H1 (cell line): ENCODE results near the gene ATP5F1A. TPM values are rescaled to one million over a fixed set of nuclear protein-coding genes. Genes with fewer than 3 reads are reported as not detected.

Experiments
- CTCF ChIA-PET: fragments of 300-600 bp; sonication (Branson Sonifier 250); formaldehyde crosslinking; loops from one replicate; lab custom pipeline; 2021; ENCODE audit not compliant: partially characterized antibody; lab: Charles Lee
- POLR2A ChIA-PET: fragments of 300-600 bp; sonication (Branson Sonifier 250); formaldehyde crosslinking; loops from one replicate; lab custom pipeline; 2021; ENCODE audit warnings: inconsistent platforms; ENCODE audit not compliant: partially characterized antibody; lab: Charles Lee
- DNase-seq, 2 experiments: peaks; one replicate each; pipeline versions ENCODE4 v3.0.0 to v3.0.0-alpha.2; 2010 to 2022; ENCODE audit warnings: low spot score in 2 of 2, low read depth in 1 of 2, mixed read lengths in 1 of 2
- FAIRE-seq: peaks from 2 replicates; lab custom pipeline; 2011; peaks lifted over from hg19 to GRCh38; lab: Jason Lieb, UNC
- H2AFZ ChIP-seq: 2 replicates; pipeline ENCODE4 v1.8.1; 2012; ENCODE audit warnings: low read length, inconsistent platforms
- H2AK5ac ChIP-seq: 2 replicates; pipeline ENCODE4 v1.6.1; 2013; ENCODE audit warnings: low read depth, low read length
- H2BK120ac ChIP-seq: replicated peaks from 2 replicates; pipeline ENCODE3; 2013; ENCODE audit warnings: low read depth, low read length, inconsistent platforms
- H2BK12ac ChIP-seq: 2 replicates; pipeline ENCODE4 v1.6.1; 2013; ENCODE audit warnings: low read depth, low read length
- H2BK15ac ChIP-seq: 2 replicates; pipeline ENCODE4 v1.6.1; 2013; ENCODE audit warnings: low read length
- H2BK20ac ChIP-seq: 2 replicates; pipeline ENCODE4 v1.6.1; 2013; ENCODE audit warnings: low read length
- H2BK5ac ChIP-seq: 2 replicates; pipeline ENCODE4 v1.6.1; 2013; ENCODE audit warnings: low read depth, low read length
- H3K14ac ChIP-seq: 2 replicates; pipeline ENCODE4 v1.6.1; 2013; ENCODE audit warnings: inconsistent platforms; ENCODE audit not compliant: insufficient read length
- H3K18ac ChIP-seq: 2 replicates; pipeline ENCODE4 v1.6.1; 2013; ENCODE audit warnings: low read length; ENCODE audit errors: extremely low read depth
- H3K23ac ChIP-seq: 2 replicates; pipeline ENCODE4 v1.6.1; 2013; ENCODE audit warnings: inconsistent platforms; ENCODE audit not compliant: insufficient read length
- H3K23me2 ChIP-seq: 2 replicates; pipeline ENCODE4 v1.6.1; 2013; ENCODE audit warnings: low read depth, low read length
- H3K27ac ChIP-seq: 2 replicates; pipeline ENCODE4 v1.6.1; 2011; ENCODE audit warnings: low read depth, low read length, inconsistent platforms
- H3K27me3 ChIP-seq, 4 experiments: replicated peaks in 1 of 4; 1 replicate in 1 of 4; 2 replicates in 3 of 4; pipeline versions ENCODE4 v1.6.1 to v1.8.1; 2011 to 2013; ENCODE audit warnings: low read length in 3 of 4, mild to moderate bottlenecking in 3 of 4, inconsistent platforms in 2 of 4, mixed read lengths in 2 of 4, moderate library complexity in 1 of 4; ENCODE audit not compliant: control insufficient read depth in 3 of 4, insufficient read depth in 3 of 4; ENCODE audit errors: extremely low read depth in 1 of 4
- H3K36me3 ChIP-seq, 4 experiments: 2 replicates each; pipeline versions ENCODE4 v1.6.1 to v1.8.1; 2011 to 2013; ENCODE audit warnings: mild to moderate bottlenecking in 4 of 4, low read length in 3 of 4, moderate library complexity in 2 of 4, control low read depth in 1 of 4, inconsistent platforms in 1 of 4; ENCODE audit not compliant: insufficient read depth in 4 of 4, control insufficient read depth in 2 of 4
- H3K4ac ChIP-seq: replicated peaks from 2 replicates; pipeline ENCODE3; 2013; ENCODE audit warnings: low read length, low read depth, mixed read lengths, inconsistent platforms; ENCODE audit not compliant: insufficient read length
- H3K4me1 ChIP-seq, 4 experiments: replicated peaks in 1 of 4; 1 replicate in 1 of 4; 2 replicates in 3 of 4; pipeline versions ENCODE4 v1.6.1 to v1.8.1; 2011 to 2013; ENCODE audit warnings: low read length in 3 of 4, inconsistent platforms in 2 of 4, mixed read lengths in 1 of 4; ENCODE audit not compliant: insufficient read depth in 4 of 4, control insufficient read depth in 3 of 4
- H3K4me2 ChIP-seq, 2 experiments: 2 replicates each; pipeline versions ENCODE4 v1.6.1 to v1.8.1; 2011 to 2013; ENCODE audit warnings: low read depth in 2 of 2, low read length in 2 of 2, control low read depth in 1 of 2, inconsistent platforms in 1 of 2, mild to moderate bottlenecking in 1 of 2; ENCODE audit not compliant: insufficient read depth in 1 of 2
- H3K4me3 ChIP-seq, 4 experiments: fragments of 200-600, 300-600 bp in 1 of 4; sonication (generic), shearing (Covaris generic), sonication (Bioruptor Twin) in 1 of 4; 2 replicates each; pipeline versions ENCODE4 v1.5.1 to v1.8.1; 2011 to 2016; ENCODE audit warnings: low read length in 4 of 4, low read depth in 3 of 4, control low read depth in 2 of 4, inconsistent platforms in 2 of 4, mild to moderate bottlenecking in 2 of 4, mixed read lengths in 1 of 4, moderate library complexity in 1 of 4; ENCODE audit not compliant: insufficient read depth in 2 of 4; ENCODE audit errors: extremely low read depth in 1 of 4
- H3K56ac ChIP-seq: replicated peaks from 2 replicates; pipeline ENCODE3; 2013; ENCODE audit warnings: low read depth, mild to moderate bottlenecking, mixed read lengths, low read length, inconsistent platforms; ENCODE audit not compliant: insufficient read length
- H3K79me1 ChIP-seq: 2 replicates; pipeline ENCODE4 v1.6.1; 2013; ENCODE audit warnings: low read depth, low read length, control low read depth
- H3K79me2 ChIP-seq, 2 experiments: 2 replicates each; pipeline versions ENCODE4 v1.6.1 to v1.8.1; 2012 to 2013; ENCODE audit warnings: low read length in 2 of 2, mild to moderate bottlenecking in 2 of 2, inconsistent platforms in 1 of 2; ENCODE audit not compliant: insufficient read depth in 2 of 2, control insufficient read depth in 1 of 2
- H3K9ac ChIP-seq, 4 experiments: replicated peaks in 1 of 4; 1 replicate in 1 of 4; 2 replicates in 3 of 4; pipeline versions ENCODE4 v1.6.1 to v1.8.1; 2011 to 2013; ENCODE audit warnings: low read depth in 3 of 4, low read length in 3 of 4, control low read depth in 2 of 4, mild to moderate bottlenecking in 2 of 4, moderate library complexity in 2 of 4, inconsistent platforms in 1 of 4; ENCODE audit errors: extremely low read depth in 1 of 4
- H3K9me3 ChIP-seq, 2 experiments: 2 replicates each; pipeline versions ENCODE4 v1.6.1 to v1.8.1; 2012 to 2013; ENCODE audit warnings: mild to moderate bottlenecking in 2 of 2, moderate library complexity in 2 of 2, control low read depth in 1 of 2, inconsistent platforms in 1 of 2, low read depth in 1 of 2, low read length in 1 of 2, mixed read lengths in 1 of 2; ENCODE audit not compliant: insufficient read depth in 2 of 2
- H4K20me1 ChIP-seq, 2 experiments: replicated peaks in 1 of 2; 2 replicates each; pipeline versions ENCODE3 to v1.8.1; 2011 to 2013; ENCODE audit warnings: inconsistent platforms in 2 of 2, low read length in 2 of 2, mild to moderate bottlenecking in 1 of 2; ENCODE audit not compliant: insufficient read depth in 2 of 2, control insufficient read depth in 1 of 2
- H4K5ac ChIP-seq: 2 replicates; pipeline ENCODE4 v1.6.1; 2013; ENCODE audit warnings: low read length, low read depth, mixed read lengths, inconsistent platforms; ENCODE audit not compliant: insufficient read length
- H4K8ac ChIP-seq: 2 replicates; pipeline ENCODE4 v1.8.0; 2013; ENCODE audit warnings: mild to moderate bottlenecking, moderate library complexity, low read length, inconsistent platforms; ENCODE audit not compliant: insufficient read depth; ENCODE audit errors: extremely low read depth
- H4K91ac ChIP-seq: replicated peaks from 2 replicates; pipeline ENCODE3; 2013; ENCODE audit warnings: low read length, mixed read lengths, inconsistent platforms; ENCODE audit not compliant: insufficient read length
- ATF3 ChIP-seq: IDR thresholded peaks from 2 replicates; pipeline ENCODE4 v1.6.1; 2011; ENCODE audit warnings: low read depth, mild to moderate bottlenecking, low read length; ENCODE audit not compliant: insufficient read depth
- EGR1 ChIP-seq: IDR thresholded peaks from 2 replicates; pipeline ENCODE4 v1.6.1; 2011; ENCODE audit warnings: low read depth, low read length, borderline replicate concordance
- EZH2 ChIP-seq: fragments of 200-600 bp; sonication (generic); IDR thresholded peaks from 2 replicates; pipeline ENCODE4 v1.7.1; 2012; ENCODE audit warnings: low read depth, mild to moderate bottlenecking, moderate library complexity, low read length, inconsistent platforms; ENCODE audit not compliant: severe bottlenecking
- FOSL1 ChIP-seq: IDR thresholded peaks from 2 replicates; pipeline ENCODE4 v1.6.1; 2011; ENCODE audit warnings: mild to moderate bottlenecking, low read depth, low read length, moderate library complexity; ENCODE audit not compliant: insufficient read depth
- JUN ChIP-seq: IDR thresholded peaks from 2 replicates; pipeline ENCODE4 v1.6.1; 2011; ENCODE audit warnings: low read depth, mild to moderate bottlenecking, improper control_type of control experiment, low read length
- MAX ChIP-seq: IDR thresholded peaks from 2 replicates; pipeline ENCODE4 v1.6.1; 2012; ENCODE audit warnings: inconsistent platforms
- POLR2A ChIP-seq, 2 experiments: IDR thresholded peaks; 1 replicate in 1 of 2; 2 replicates in 1 of 2; pipeline ENCODE4 v1.6.1; 2011; ENCODE audit warnings: low read depth in 2 of 2, low read length in 2 of 2, mild to moderate bottlenecking in 2 of 2; ENCODE audit errors: control extremely low read depth in 1 of 2
- POLR2AphosphoS5 ChIP-seq: IDR thresholded peaks from 2 replicates; pipeline ENCODE4 v1.6.1; 2011; ENCODE audit warnings: low read depth, low read length
- RBBP5 ChIP-seq: IDR thresholded peaks from 2 replicates; pipeline ENCODE4 v1.7.1; 2012; ENCODE audit warnings: low read depth, mild to moderate bottlenecking, inconsistent platforms, low read length, moderate library complexity, borderline replicate concordance
- SP2 ChIP-seq: IDR thresholded peaks from 2 replicates; pipeline ENCODE4 v1.6.1; 2012; ENCODE audit warnings: mild to moderate bottlenecking, low read length, inconsistent platforms
- TAF7 ChIP-seq: optimal IDR thresholded peaks from 2 replicates; pipeline ENCODE3; 2011; ENCODE audit warnings: low read depth, mild to moderate bottlenecking, inconsistent platforms, low read length, moderate library complexity, borderline replicate concordance
- WGBS, 2 experiments: shearing (Covaris generic) in 1 of 2; methylation state at CpG; one replicate each; pipeline versions ENCODE4 v1.1.6 to v1.1.7; 2013 to 2015; ENCODE audit warnings: low lambda C conversion rate in 2 of 2, mixed read lengths in 2 of 2, inconsistent platforms in 1 of 2, low coverage in 1 of 2, missing lambda C conversion rate in 1 of 2; ENCODE audit not compliant: insufficient replicate concordance in 2 of 2, insufficient coverage in 1 of 2, insufficient read length in 1 of 2; ENCODE audit errors: extremely low coverage in 1 of 2, missing lambda C conversion rate in 1 of 2; 5-methylcytosine and 5-hydroxymethylcytosine counted together
- polyA plus RNA-seq, 7 experiments: library from polyadenylated mRNA; depleted of rRNA in 3 of 7; stranded (reverse) in 5 of 7; unstranded in 2 of 7; fragments of >200 nt in 5 of 7; fragments of 200-250 nt in 2 of 7; gene quantifications; 1 replicate in 5 of 7; 2 replicates in 1 of 7; 4 replicates in 1 of 7; pipeline versions ENCODE4 v1.2.1 to v1.2.3, GENCODE V29; 2011 to 2013; ENCODE audit warnings: missing spikeins in 2 of 7, mixed read lengths in 2 of 7
- total RNA-seq: library from RNA; stranded (reverse); fragmentation: NEBNext Ultra II Directional; extraction: Animal tissue kit (Norgen Biotek cat#: 25700); gene quantifications from 2 replicates; pipeline ENCODE4 v1.2.1, GENCODE V29; 2021

The ATP5F1A gene
- total and polyA plus RNA-seq, 2 of the 8 experiments (the other 6 are each of a cell fraction or from before 2014, with no cell fraction given) = 685 to 970 TPM

GRCh38 chr18:46035696-46036680, 62.1 kb downstream of the ATP5F1A start:
- Histone ChIP-seq H3K4ac (no peak overlapping the region), H2BK120ac (no peak overlapping the region), H2BK12ac (no peak overlapping the region), H3K4me2 (no peak overlapping the region), H3K4me1 (no peaks in the 10 kb centered on the region), H3K23me2 (no peaks in the 10 kb centered on the region), H4K8ac (no peak overlapping the region), H2BK5ac (no peak overlapping the region), H3K23ac (no peak overlapping the region), H3K79me1 (no peaks in the 10 kb centered on the region), H3K79me2 (no peaks in the 10 kb centered on the region), H4K20me1 (no peaks in the 10 kb centered on the region), H3K56ac (no peak overlapping the region), H2AK5ac (no peak overlapping the region), H3K27me3 (no peaks in the 10 kb centered on the region; a peak in 1 of 7 replicates), H2BK15ac (no peak overlapping the region), H3K9ac (no peak overlapping the region), H3K27ac (no peak overlapping the region), H2AFZ (no peak overlapping the region), H3K4me3 (no peak overlapping the region), H3K18ac (no peak overlapping the region), H3K36me3 (no peaks in the 10 kb centered on the region), H4K91ac (no peak overlapping the region), H2BK20ac (no peak overlapping the region), H3K9me3 (no peaks in the 10 kb centered on the region), H3K14ac (no peak overlapping the region), H4K5ac (no peak overlapping the region)
- no peak for DNase-seq
- ChIA-PET CTCF (interaction anchor here (0.6 to 2.0 kb wide), 3 partner anchors 10 to 38 kb away, joined by 3 to 9 read pairs (median 5); no protein-coding TSS in a partner anchor), POLR2A (no interaction called here)
- WGBS, 2 experiments = 92% methylated on average over 2 of the region's 2 CpGs; no CpG with 5 or more reads in 1 of the 2 experiments
- no peak for FAIRE-seq
- TF ChIP-seq FOSL1 (no peak), ATF3 (no peak), EGR1 (no peak), POLR2AphosphoS5 (no peak), SP2 (no peak), MAX (no peak), RBBP5 (no peak), JUN (no peak), POLR2A (IDR thresholded peaks at IDR 0.05; ENCODE audit: control extremely low read depth in 1 of 2, low read depth in 2 of 2, low read length in 2 of 2) (no peak), TAF7 (no peak), EZH2 (no peak)
